ENCODE data around the gene FZD10.

GRCh38 chr12:130151846-130152245 is 10.4 kb upstream of the FZD10 start:
- TF ChIP-seq ZNF8 (CRISPR knock-in tag; IDR thresholded peaks at IDR 0.05) (no peak), ZFP30 (CRISPR knock-in tag; IDR thresholded peaks at IDR 0.05) (no peak), PATZ1 (CRISPR knock-in tag; IDR thresholded peaks at IDR 0.05; ENCODE audit: borderline replicate concordance) (no peak), ZNF565 (CRISPR knock-in tag; conservative IDR thresholded peaks at IDR 0.05; ENCODE audit: low read depth) (no peak), PPARA (CRISPR knock-in tag; IDR thresholded peaks at IDR 0.05; ENCODE audit: borderline replicate concordance) (no peak), POU6F1 (CRISPR knock-in tag; IDR thresholded peaks at IDR 0.05; ENCODE audit: borderline replicate concordance, low read depth) (no peak), TSHZ2 (CRISPR knock-in tag; IDR thresholded peaks at IDR 0.05) (no peak), ARNTL (CRISPR knock-in tag; IDR thresholded peaks at IDR 0.05; ENCODE audit: borderline replicate concordance, low read depth) (no peak), CREB5 (CRISPR knock-in tag; IDR thresholded peaks at IDR 0.05; ENCODE audit: low read depth) (no peak), TOX (CRISPR knock-in tag; IDR thresholded peaks at IDR 0.05; ENCODE audit: borderline replicate concordance) (no peak), ZC3H10 (CRISPR knock-in tag; IDR thresholded peaks at IDR 0.05) (no peak), TCF4 (CRISPR knock-in tag; IDR thresholded peaks at IDR 0.05; ENCODE audit: borderline replicate concordance) (no peak), SNAI2 (CRISPR knock-in tag; IDR thresholded peaks at IDR 0.05) (no peak)

Measured in SK-N-SH treated with all-trans-retinoic acid at 6 μM for 48 hours (cell line).